K562 (cell line): ENCODE data around the gene AUNIP. TPM values are rescaled to one million over a fixed set of nuclear protein-coding genes. Genes with fewer than 3 reads are reported as not detected.

Experiments
- C11orf30 ChIP-seq: fragments of 450-650 bp; IDR thresholded peaks from 2 replicates; pipeline ENCODE4 v1.6.1; 2016; ENCODE audit warnings: low read depth, mild to moderate bottlenecking
- CXXC5 ChIP-seq: fragments of 250-450 bp; sonication (Bioruptor Pico); IDR thresholded peaks from 2 replicates; pipeline ENCODE4 v1.8.0; 2022; ENCODE audit warnings: inconsistent platforms, mild to moderate bottlenecking, moderate library complexity
- GATA2 ChIP-seq: sonication (generic); formaldehyde crosslinking; IDR thresholded peaks from 2 replicates; pipeline ENCODE4 v1.4.0; 2020; ENCODE audit warnings: mild to moderate bottlenecking, missing genetic modification reagents
- MAFF ChIP-seq: IDR thresholded peaks from 2 replicates; pipeline ENCODE4 v1.6.1; 2012; ENCODE audit warnings: low read length, improper control_type of control experiment
- MCM5 ChIP-seq: fragments of 450-650 bp; IDR thresholded peaks from 2 replicates; pipeline ENCODE4 v1.6.1; 2016; ENCODE audit warnings: low read depth
- MEIS2 ChIP-seq: fragments of 450-650 bp; IDR thresholded peaks from 2 replicates; pipeline ENCODE4 v1.6.1; 2014; ENCODE audit warnings: mild to moderate bottlenecking; ENCODE audit not compliant: partially characterized antibody
- MTF1 ChIP-seq: fragments of 250-450 bp; sonication (Bioruptor Pico); IDR thresholded peaks from 2 replicates; pipeline ENCODE4 v1.9.0; 2021; ENCODE audit warnings: moderate library complexity, mild to moderate bottlenecking, inconsistent platforms, borderline replicate concordance
- TCF7 ChIP-seq: sonication (generic); IDR thresholded peaks from 2 replicates; pipeline ENCODE4 v1.6.1; 2016; ENCODE audit warnings: antibody characterized with exemption, borderline replicate concordance
- ZBTB1 ChIP-seq: sonication (generic); formaldehyde crosslinking; IDR thresholded peaks from 2 replicates; pipeline ENCODE4 v1.8.1; 2023; ENCODE audit warnings: missing genetic modification reagents, low read depth, mild to moderate bottlenecking, borderline replicate concordance
- ZNF589 ChIP-seq: fragments of 200-800 bp; sonication (Bioruptor generic); IDR thresholded peaks from 2 replicates; pipeline ENCODE4 v1.6.1; 2016; ENCODE audit warnings: low read depth, missing genetic modification characterization, missing compliant biosample characterization
- polyA plus RNA-seq, 8 experiments: library from polyadenylated mRNA; depleted of rRNA in 4 of 8; stranded (reverse) in 5 of 8; unstranded in 3 of 8; fragments of >200 nt; fragmentation: Nextera tagmentation in 2 of 8; fragmentation: Illumina TruSeq in 1 of 8; extraction: Ambion mirVana in 2 of 8; extraction: Trizol in 1 of 8; gene quantifications; 2 replicates each; pipeline versions ENCODE4 v1.2.1 to v1.2.3, GENCODE V29; 2011 to 2014; ENCODE audit warnings: inconsistent platforms in 1 of 8, missing spikeins in 1 of 8
- total RNA-seq, 7 experiments: library from RNA; depleted of rRNA in 6 of 7; stranded (reverse); fragments of >200 nt in 6 of 7; fragmentation: Illumina TruSeq in 2 of 7; extraction: Trizol in 2 of 7; gene quantifications; 2 replicates each; pipeline versions ENCODE4 v1.2.1 to v1.2.3, GENCODE V29; 2011 to 2021; ENCODE audit warnings: low replicate concordance in 1 of 7
- TF ChIP-seq, protein P1 (sequence below): fragments of 250-450 bp; sonication (Bioruptor Pico); IDR thresholded peaks from 2 replicates; pipeline ENCODE4 v1.8.0; 2022; ENCODE audit warnings: moderate library complexity, mild to moderate bottlenecking, inconsistent platforms
- TF ChIP-seq, protein P2 (sequence below): sonication (generic); formaldehyde crosslinking; IDR thresholded peaks from 2 replicates; pipeline ENCODE4 v1.5.0; 2020; ENCODE audit warnings: missing genetic modification reagents
- TF ChIP-seq, protein P3 (sequence below), 3 experiments: fragments of 200-800 bp in 1 of 3; sonication (Bioruptor generic) in 1 of 3; sonication (generic) in 1 of 3; formaldehyde crosslinking in 1 of 3; IDR thresholded peaks; 2 replicates each; pipeline versions ENCODE4 v1.6.1 to v1.8.0; 2016 to 2022; ENCODE audit warnings: mild to moderate bottlenecking in 2 of 3, missing compliant biosample characterization in 2 of 3, missing genetic modification characterization in 2 of 3, missing genetic modification reagents in 1 of 3
- TF ChIP-seq, protein P4 (sequence below): sonication (generic); formaldehyde crosslinking; IDR thresholded peaks from 2 replicates; pipeline ENCODE4 v1.9.0; 2022; ENCODE audit warnings: mild to moderate bottlenecking, missing genetic modification reagents
- TF ChIP-seq, protein P5 (sequence below): fragments of 450-650 bp; IDR thresholded peaks from 2 replicates; pipeline ENCODE4 v1.6.1; 2016; ENCODE audit warnings: low read depth

AUNIP gene
- total and polyA plus RNA-seq, 9 of the 15 experiments (the other 6 are each of a cell fraction or from before 2014, with no cell fraction given) = 12.1 to 53.8 (median 47.1) TPM

DNA sequence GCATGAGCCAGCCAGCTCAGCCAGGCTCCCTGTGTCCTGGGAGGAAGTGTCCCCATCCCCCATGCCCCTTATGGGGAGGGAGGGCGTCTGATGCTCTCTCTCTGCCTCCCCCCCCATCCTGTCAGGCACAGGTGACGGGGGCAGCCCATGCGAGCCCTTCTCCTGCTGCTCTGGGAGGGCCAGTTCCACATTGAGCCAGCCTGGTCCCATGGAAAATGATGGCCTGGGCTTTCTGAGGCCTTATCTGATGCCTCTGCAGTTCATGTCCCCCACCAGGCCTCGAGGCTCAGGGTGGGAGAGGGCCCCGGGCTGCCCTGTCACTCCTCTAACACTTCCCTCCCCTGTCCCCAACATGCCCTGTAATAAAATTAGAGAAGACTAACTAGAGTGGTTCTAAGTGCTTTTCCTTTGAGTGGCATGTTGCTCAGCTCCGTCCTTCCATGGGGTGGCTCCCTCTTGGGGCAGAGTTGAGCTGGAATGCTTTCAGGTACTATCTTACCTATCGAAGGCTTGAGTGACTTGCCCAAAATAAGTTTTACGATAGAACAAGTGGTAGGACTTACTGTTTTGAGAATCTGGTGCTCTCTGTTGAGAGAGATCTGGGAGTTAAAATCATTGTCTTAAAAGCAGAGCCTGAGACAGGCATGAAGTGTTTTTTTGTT lies 41.3 kb downstream of the AUNIP start (continued):
- no peak for TF ChIP-seq TCF7
- no peak for TF ChIP-seq C11orf30
- no peak for TF ChIP-seq MAFF
- TF ChIP-seq, protein P1, sequence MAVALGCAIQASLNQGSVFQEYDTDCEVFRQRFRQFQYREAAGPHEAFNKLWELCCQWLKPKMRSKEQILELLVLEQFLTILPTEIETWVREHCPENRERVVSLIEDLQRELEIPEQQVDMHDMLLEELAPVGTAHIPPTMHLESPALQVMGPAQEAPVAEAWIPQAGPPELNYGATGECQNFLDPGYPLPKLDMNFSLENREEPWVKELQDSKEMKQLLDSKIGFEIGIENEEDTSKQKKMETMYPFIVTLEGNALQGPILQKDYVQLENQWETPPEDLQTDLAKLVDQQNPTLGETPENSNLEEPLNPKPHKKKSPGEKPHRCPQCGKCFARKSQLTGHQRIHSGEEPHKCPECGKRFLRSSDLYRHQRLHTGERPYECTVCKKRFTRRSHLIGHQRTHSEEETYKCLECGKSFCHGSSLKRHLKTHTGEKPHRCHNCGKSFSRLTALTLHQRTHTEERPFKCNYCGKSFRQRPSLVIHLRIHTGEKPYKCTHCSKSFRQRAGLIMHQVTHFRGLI (CRISPR knock-in tag) = peak; percentile 80; the same call in 1 of the 2 replicates
- TF ChIP-seq MTF1 (CRISPR knock-in tag) = no peak
- 0 out of 2 replicates have a peak, but pooled peaks have one; percentile 11 for TF ChIP-seq CXXC5 (CRISPR knock-in tag)
- TF ChIP-seq, protein P2, sequence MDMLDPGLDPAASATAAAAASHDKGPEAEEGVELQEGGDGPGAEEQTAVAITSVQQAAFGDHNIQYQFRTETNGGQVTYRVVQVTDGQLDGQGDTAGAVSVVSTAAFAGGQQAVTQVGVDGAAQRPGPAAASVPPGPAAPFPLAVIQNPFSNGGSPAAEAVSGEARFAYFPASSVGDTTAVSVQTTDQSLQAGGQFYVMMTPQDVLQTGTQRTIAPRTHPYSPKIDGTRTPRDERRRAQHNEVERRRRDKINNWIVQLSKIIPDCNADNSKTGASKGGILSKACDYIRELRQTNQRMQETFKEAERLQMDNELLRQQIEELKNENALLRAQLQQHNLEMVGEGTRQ (CRISPR knock-in tag) = no peak
- 0 out of 2 replicates have a peak, but pooled peaks have one; percentile 33 for TF ChIP-seq GATA2 (CRISPR knock-in tag)
- TF ChIP-seq, protein P3, sequence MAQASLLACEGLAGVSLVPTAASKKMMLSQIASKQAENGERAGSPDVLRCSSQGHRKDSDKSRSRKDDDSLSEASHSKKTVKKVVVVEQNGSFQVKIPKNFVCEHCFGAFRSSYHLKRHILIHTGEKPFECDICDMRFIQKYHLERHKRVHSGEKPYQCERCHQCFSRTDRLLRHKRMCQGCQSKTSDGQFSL (CRISPR knock-in tag; IDR thresholded peaks at IDR 0.05) = peak; percentile 51; the same call in 1 of the 2 replicates
- TF ChIP-seq, protein P3 (tag; IDR thresholded peaks at IDR 0.05) = no peak
- no peak for TF ChIP-seq MCM5
- TF ChIP-seq, protein P4, sequence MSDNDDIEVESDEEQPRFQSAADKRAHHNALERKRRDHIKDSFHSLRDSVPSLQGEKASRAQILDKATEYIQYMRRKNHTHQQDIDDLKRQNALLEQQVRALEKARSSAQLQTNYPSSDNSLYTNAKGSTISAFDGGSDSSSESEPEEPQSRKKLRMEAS (CRISPR knock-in tag) = peak; percentile 44; the same call in 1 of the 2 replicates
- no peak for TF ChIP-seq ZBTB1 (CRISPR knock-in tag)
- no peak for TF ChIP-seq ZNF589 (CRISPR knock-in tag)
- TF ChIP-seq, protein P5, sequence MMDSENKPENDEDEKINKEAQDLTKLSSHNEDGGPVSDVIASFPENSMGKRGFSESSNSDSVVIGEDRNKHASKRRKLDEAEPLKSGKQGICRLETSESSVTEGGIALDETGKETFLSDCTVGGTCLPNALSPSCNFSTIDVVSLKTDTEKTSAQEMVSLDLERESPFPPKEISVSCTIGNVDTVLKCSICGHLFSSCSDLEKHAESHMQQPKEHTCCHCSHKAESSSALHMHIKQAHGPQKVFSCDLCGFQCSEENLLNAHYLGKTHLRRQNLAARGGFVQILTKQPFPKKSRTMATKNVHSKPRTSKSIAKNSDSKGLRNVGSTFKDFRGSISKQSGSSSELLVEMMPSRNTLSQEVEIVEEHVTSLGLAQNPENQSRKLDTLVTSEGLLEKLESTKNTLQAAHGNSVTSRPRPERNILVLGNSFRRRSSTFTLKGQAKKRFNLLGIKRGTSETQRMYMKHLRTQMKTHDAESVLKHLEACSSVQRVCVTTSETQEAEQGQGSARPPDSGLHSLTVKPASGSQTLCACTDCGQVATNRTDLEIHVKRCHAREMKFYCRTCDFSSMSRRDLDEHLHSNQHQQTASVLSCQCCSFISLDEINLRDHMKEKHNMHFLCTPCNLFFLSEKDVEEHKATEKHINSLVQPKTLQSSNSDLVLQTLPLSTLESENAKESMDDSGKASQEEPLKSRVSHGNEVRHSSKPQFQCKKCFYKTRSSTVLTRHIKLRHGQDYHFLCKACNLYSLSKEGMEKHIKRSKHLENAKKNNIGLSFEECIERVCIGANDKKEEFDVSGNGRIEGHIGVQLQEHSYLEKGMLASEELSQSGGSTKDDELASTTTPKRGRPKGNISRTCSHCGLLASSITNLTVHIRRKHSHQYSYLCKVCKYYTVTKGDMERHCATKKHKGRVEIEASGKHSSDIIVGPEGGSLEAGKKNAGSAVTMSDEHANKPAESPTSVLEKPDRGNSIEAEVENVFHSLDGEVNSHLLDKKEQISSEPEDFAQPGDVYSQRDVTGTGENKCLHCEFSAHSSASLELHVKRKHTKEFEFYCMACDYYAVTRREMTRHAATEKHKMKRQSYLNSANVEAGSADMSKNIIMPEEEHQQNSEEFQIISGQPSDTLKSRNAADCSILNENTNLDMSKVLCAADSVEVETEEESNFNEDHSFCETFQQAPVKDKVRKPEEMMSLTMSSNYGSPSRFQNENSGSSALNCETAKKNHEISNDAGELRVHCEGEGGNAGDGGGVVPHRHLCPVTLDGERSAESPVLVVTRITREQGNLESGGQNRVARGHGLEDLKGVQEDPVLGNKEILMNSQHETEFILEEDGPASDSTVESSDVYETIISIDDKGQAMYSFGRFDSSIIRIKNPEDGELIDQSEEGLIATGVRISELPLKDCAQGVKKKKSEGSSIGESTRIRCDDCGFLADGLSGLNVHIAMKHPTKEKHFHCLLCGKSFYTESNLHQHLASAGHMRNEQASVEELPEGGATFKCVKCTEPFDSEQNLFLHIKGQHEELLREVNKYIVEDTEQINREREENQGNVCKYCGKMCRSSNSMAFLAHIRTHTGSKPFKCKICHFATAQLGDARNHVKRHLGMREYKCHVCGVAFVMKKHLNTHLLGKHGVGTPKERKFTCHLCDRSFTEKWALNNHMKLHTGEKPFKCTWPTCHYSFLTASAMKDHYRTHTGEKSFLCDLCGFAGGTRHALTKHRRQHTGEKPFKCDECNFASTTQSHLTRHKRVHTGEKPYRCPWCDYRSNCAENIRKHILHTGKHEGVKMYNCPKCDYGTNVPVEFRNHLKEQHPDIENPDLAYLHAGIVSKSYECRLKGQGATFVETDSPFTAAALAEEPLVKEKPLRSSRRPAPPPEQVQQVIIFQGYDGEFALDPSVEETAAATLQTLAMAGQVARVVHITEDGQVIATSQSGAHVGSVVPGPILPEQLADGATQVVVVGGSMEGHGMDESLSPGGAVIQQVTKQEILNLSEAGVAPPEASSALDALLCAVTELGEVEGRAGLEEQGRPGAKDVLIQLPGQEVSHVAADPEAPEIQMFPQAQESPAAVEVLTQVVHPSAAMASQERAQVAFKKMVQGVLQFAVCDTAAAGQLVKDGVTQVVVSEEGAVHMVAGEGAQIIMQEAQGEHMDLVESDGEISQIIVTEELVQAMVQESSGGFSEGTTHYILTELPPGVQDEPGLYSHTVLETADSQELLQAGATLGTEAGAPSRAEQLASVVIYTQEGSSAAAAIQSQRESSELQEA = no peak
- TF ChIP-seq MEIS2 = peak; percentile 29
